ENCODE data around the gene C1R.

The C1R gene

DNA sequence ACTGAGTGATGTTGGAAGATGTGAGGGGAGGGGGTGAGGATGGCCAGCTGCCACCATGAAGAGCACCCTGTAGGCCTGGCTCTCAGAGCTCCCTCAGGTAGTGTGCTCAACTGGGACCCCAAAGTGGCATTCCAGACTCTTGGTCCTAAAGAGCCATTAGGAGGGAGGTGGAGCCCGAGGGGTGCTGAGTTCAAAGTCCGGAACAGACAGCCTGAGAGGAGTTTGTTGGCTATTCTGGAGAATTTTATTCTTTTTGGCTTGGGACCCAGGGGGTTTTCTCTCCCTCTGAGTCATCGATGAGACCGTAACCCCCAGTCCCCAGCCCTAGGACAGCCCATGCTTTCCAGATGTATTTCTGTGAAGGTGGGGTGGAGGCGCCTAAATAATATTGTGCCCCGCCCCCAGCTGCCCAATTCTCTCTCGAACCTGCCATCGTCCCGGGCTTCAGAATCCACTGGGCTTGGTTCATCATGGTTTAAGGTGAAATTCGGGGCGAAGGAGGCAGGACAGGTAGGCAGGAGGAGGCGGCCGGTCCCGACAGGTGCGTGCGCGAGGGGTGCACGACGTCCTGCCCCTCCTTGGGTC lies 37.1 kb upstream of the C1R start:
- Histone ChIP-seq H4K20me1 (ENCODE audit: control insufficient read depth, insufficient read depth, low read depth, low read length) (no peaks in the 10 kb centered on the region), H3F3A (ENCODE audit: control insufficient read depth, insufficient read depth) (no peaks in the 10 kb centered on the region), H3K4me1 (ENCODE audit: control insufficient read depth, low read length) (peaks cover 19% of the 10 kb centered on the region), H3K4me3 (ENCODE audit: low read length) (peak overlapping the region; percentile 70), H3K4me2 (ENCODE audit: low read length) (peak overlapping the region; percentile 72), H3K36me3 (ENCODE audit: control insufficient read depth, low read length) (no peaks in the 10 kb centered on the region), H3K9me3 (ENCODE audit: control insufficient read depth, insufficient read depth, low read length) (no peaks in the 10 kb centered on the region), H3K9me2 (replicated peaks; ENCODE audit: control insufficient read depth, low read length) (no peaks in the 10 kb centered on the region), H3K27me3 (ENCODE audit: control insufficient read depth, low read length) (peaks cover 48% of the 10 kb centered on the region), H3K79me2 (ENCODE audit: control insufficient read depth, low read length) (no peaks in the 10 kb centered on the region), H3K27ac (ENCODE audit: low read depth, low read length) (no peak overlapping the region)
- TF ChIP-seq, protein P1, sequence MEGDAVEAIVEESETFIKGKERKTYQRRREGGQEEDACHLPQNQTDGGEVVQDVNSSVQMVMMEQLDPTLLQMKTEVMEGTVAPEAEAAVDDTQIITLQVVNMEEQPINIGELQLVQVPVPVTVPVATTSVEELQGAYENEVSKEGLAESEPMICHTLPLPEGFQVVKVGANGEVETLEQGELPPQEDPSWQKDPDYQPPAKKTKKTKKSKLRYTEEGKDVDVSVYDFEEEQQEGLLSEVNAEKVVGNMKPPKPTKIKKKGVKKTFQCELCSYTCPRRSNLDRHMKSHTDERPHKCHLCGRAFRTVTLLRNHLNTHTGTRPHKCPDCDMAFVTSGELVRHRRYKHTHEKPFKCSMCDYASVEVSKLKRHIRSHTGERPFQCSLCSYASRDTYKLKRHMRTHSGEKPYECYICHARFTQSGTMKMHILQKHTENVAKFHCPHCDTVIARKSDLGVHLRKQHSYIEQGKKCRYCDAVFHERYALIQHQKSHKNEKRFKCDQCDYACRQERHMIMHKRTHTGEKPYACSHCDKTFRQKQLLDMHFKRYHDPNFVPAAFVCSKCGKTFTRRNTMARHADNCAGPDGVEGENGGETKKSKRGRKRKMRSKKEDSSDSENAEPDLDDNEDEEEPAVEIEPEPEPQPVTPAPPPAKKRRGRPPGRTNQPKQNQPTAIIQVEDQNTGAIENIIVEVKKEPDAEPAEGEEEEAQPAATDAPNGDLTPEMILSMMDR (IDR thresholded peaks at IDR 0.05; ENCODE audit: low read depth, low read length, poor library complexity, severe bottlenecking): no peak
- TF ChIP-seq EZH2phosphoT487 (IDR thresholded peaks at IDR 0.05; ENCODE audit: borderline replicate concordance, low read length): no peak

DNA sequence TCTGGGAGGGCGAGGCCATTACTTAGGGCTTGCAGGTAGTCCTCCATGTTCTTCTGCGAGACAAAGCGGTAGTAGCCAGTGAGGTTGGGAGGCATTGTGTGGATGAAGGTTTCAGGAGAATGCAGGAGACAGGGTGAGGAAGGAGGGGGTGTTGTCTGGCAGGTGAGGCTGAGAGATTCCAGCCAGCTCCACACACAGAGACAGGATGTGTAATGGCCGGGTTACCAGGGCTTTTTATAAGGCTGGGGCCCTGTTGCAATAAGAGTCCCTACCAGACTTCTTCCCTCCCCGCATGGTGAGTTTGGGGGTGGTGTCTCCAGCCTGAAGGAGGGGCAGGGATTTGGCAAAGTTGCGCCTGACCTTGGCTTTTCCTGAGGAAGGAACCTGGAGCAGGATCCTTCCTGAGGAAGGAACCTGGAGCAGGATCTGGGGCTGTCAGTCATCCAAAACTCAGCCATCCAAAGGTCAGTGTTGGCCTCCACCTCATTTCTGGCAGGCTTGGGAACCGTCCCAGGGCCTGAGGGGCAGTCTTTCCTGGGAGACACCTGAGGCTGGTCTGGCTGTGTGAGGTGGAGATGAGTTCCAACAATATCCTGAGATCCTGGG lies 36.5 kb upstream of the C1R start, which contains the start of gene RBP5:
RBP5 (minus strand) TSS at position 209 of the 606 bp plus-strand sequence; CDS start at position 95, 114 bp downstream.
- H3K4me2 ChIP-seq (ENCODE audit: low read length): peak within 1 kb of the TSS; percentile 72
- no peak for TF ChIP-seq EZH2phosphoT487 (IDR thresholded peaks at IDR 0.05; ENCODE audit: borderline replicate concordance, low read length)
- TF ChIP-seq, protein P1 (IDR thresholded peaks at IDR 0.05; ENCODE audit: low read depth, low read length, poor library complexity, severe bottlenecking): no peak

GRCh38 chr12:7127916-7128626 lies 35.8 kb upstream of the C1R start:
- Histone ChIP-seq H3K4me3 (ENCODE audit: low read length) (no peak overlapping the region), H3F3A (ENCODE audit: control insufficient read depth, insufficient read depth) (no peaks in the 10 kb centered on the region), H3K9me2 (replicated peaks; ENCODE audit: control insufficient read depth, low read length) (no peaks in the 10 kb centered on the region), H3K27me3 (ENCODE audit: control insufficient read depth, low read length) (peaks cover 48% of the 10 kb centered on the region), H3K27ac (ENCODE audit: low read depth, low read length) (no peak overlapping the region), H3K79me2 (ENCODE audit: control insufficient read depth, low read length) (no peaks in the 10 kb centered on the region), H3K4me1 (ENCODE audit: control insufficient read depth, low read length) (peaks cover 19% of the 10 kb centered on the region), H3K9me3 (ENCODE audit: control insufficient read depth, insufficient read depth, low read length) (no peaks in the 10 kb centered on the region), H3K4me2 (ENCODE audit: low read length) (no peak overlapping the region), H3K36me3 (ENCODE audit: control insufficient read depth, low read length) (no peaks in the 10 kb centered on the region), H4K20me1 (ENCODE audit: control insufficient read depth, insufficient read depth, low read depth, low read length) (no peaks in the 10 kb centered on the region)
- no peak for TF ChIP-seq EZH2phosphoT487 (IDR thresholded peaks at IDR 0.05; ENCODE audit: borderline replicate concordance, low read length)
- TF ChIP-seq, protein P1 (IDR thresholded peaks at IDR 0.05; ENCODE audit: low read depth, low read length, poor library complexity, severe bottlenecking): no peak

More for the DNA sequence above, 36.5 kb upstream of the C1R start, which contains the start of gene RBP5:
- Histone ChIP-seq H4K20me1 (ENCODE audit: control insufficient read depth, insufficient read depth, low read depth, low read length) (no peaks in the 10 kb centered on the region), H3K27ac (ENCODE audit: low read depth, low read length) (no peak within 1 kb of the TSS), H3K9me2 (replicated peaks; ENCODE audit: control insufficient read depth, low read length) (no peaks in the 10 kb centered on the region), H3K79me2 (ENCODE audit: control insufficient read depth, low read length) (no peaks in the 10 kb centered on the region), H3K4me3 (ENCODE audit: low read length) (peak within 1 kb of the TSS; percentile 70), H3F3A (ENCODE audit: control insufficient read depth, insufficient read depth) (no peaks in the 10 kb centered on the region), H3K36me3 (ENCODE audit: control insufficient read depth, low read length) (no peaks in the 10 kb centered on the region), H3K27me3 (ENCODE audit: control insufficient read depth, low read length) (peaks cover 48% of the 10 kb centered on the region), H3K9me3 (ENCODE audit: control insufficient read depth, insufficient read depth, low read length) (no peaks in the 10 kb centered on the region), H3K4me1 (ENCODE audit: control insufficient read depth, low read length) (peaks cover 19% of the 10 kb centered on the region)

Data from DOHH2 (cell line).